ENCODE data around the gene TBX4.

Gene TBX4

GRCh38 chr17:61452301-61453290, at the start of gene TBX4:
TBX4 (plus strand) TSS chr17:61452422; CDS start chr17:61456491, 4,069 bp downstream.
- peaks cover 93% of the 10 kb centered on the region for H3K27me3 Mint-ChIP-seq
- no peak for DNase-seq
- H3K4me1 Mint-ChIP-seq: peaks cover 43% of the 10 kb centered on the region
- ATAC-seq: peak; percentile 4
- no peak within 1 kb of the TSS for H3K27ac Mint-ChIP-seq
- no peaks in the 10 kb centered on the region for H3K9me3 Mint-ChIP-seq
- H3K4me3 Mint-ChIP-seq: peak within 1 kb of the TSS; percentile 54 to 68

DNA sequence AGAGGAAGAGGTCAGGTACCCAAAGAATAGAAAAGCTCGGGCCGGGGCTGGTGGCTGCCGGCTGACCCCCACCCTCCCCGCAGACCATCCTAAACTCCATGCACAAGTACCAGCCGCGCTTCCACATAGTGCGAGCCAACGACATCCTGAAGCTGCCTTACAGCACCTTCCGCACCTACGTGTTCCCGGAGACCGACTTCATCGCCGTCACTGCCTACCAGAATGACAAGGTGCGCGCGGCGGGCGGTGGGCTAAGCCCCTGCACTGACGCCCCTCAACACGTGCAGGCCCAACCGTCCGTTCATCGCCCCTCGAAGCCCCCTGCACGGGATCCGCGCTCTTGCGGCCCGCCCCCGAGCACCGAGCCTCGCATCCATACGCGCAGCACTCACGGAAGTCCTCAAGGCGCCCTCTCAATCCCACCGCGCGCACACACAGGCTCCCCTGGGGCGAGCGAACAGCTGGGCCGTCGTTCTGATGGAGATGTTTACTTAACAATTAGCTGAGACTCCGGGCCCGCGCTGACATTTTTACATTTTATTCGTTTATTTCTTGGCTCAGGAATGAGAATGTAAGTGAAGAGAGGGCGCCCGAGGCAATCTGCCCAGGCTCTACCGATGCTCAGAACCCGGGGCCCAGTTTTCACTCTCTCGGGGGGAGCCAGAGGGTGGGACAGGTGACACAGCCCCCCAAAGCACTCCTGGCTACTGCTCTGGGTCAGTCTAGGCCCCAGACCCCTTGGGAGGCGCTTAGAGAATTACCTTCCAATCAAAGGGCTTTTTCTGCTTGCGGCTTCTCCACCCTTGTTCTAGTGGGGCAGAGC, 49.0 kb upstream of the TBX4 start:
- no peak for ATAC-seq
- Mint-ChIP-seq H3K4me1 (peaks cover 63% of the 10 kb centered on the region), H3K27ac (peak overlapping the region in 1 of 2 donors; percentile 19), H3K27me3 (peaks cover 85% of the 10 kb centered on the region), H3K9me3 (no peaks in the 10 kb centered on the region), H3K4me3 (peak overlapping the region; percentile 70 to 86)
- DNase-seq: no peak

DNA sequence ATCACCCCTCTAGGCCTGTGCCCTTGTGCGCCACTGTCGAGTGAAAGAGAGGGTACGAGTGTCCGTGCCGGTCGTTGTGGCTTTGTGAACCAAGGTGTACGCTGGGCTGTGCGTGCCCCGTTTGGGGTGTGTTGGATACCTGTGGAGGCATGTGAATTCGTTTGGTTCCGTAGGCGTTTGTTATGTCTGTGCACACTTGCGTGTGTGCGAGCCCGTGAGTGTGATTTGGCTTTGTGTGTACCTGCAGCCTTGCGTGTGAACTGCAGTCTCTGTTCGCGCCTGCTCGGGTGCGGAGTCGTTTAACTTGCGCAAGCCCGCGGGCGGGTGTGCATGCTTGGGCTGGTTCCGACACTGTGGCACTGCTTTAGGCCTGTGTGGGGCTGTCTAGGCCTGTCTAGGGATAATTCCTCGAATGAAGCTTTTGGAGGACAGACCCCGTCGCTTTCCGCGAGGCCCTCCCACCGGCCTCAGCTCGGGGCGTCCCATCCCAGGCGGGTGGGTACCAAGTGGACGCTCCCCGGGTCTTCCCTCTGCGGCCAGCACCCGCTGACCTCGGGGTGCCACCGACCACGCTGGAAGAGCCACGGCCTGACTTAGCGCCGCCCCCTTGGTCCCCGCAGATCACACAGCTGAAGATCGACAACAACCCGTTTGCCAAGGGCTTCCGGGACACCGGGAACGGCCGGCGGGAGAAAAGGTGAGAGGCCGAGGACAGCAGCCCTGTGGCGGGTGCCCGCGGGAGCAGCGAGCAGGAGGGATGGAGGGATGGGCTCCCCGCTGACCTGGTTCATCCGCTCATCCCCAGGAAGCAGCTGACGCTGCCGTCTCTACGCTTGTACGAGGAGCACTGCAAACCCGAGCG, 48.2 kb upstream of the TBX4 start:
- H3K4me1 Mint-ChIP-seq: peaks cover 63% of the 10 kb centered on the region
- no peak for DNase-seq
- H3K27me3 Mint-ChIP-seq: peaks cover 85% of the 10 kb centered on the region
- H3K27ac Mint-ChIP-seq: peak overlapping the region in 1 of 2 donors; percentile 12
- no peak for ATAC-seq
- H3K9me3 Mint-ChIP-seq: no peaks in the 10 kb centered on the region
- peak overlapping the region; percentile 70 to 86 for H3K4me3 Mint-ChIP-seq

DNA sequence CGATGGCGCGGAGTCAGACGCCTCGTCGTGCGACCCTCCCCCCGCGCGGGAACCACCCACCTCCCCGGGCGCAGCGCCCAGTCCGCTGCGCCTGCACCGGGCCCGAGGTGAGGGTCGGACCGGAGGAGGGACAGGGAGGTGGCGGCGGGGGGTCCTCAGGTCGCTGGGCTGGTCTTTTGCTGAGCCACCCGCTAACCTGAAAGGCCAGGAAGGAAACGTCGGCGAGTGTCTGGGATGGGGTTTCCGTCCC, 47.6 kb upstream of the TBX4 start:
- Mint-ChIP-seq H3K27me3 (peaks cover 88% of the 10 kb centered on the region), H3K9me3 (no peaks in the 10 kb centered on the region), H3K27ac (no peak overlapping the region), H3K4me3 (peak overlapping the region; percentile 70 to 86), H3K4me1 (peaks cover 63% of the 10 kb centered on the region)
- no peak for ATAC-seq
- no peak for DNase-seq

DNA sequence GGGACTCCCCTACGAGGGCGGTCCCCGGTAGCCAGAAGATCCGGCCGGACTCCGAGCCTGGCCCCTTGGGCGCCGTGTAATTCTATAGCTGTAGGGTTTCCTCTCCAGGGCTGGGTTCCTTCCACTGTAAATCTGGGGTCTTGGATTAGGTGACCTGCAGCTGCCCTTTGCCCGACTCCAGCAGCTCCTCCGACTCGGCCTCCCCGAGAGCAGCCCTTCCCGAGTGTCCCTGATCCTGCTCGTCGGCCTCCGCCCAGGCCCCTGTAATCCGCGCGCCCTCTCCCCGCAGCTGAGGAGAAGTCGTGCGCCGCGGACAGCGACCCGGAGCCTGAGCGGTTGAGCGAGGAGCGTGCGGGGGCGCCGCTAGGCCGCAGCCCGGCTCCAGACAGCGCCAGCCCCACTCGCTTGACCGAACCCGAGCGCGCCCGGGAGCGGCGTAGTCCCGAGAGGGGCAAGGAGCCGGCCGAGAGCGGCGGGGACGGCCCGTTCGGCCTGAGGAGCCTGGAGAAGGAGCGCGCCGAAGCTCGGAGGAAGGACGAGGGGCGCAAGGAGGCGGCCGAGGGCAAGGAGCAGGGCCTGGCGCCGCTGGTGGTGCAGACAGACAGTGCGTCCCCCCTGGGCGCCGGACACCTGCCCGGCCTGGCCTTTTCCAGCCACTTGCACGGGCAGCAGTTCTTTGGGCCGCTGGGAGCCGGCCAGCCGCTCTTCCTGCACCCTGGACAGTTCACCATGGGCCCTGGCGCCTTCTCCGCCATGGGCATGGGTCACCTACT, 47.1 kb upstream of the TBX4 start:
- peaks cover 93% of the 10 kb centered on the region for H3K27me3 Mint-ChIP-seq
- no peaks in the 10 kb centered on the region for H3K9me3 Mint-ChIP-seq
- peaks cover 67% of the 10 kb centered on the region for H3K4me1 Mint-ChIP-seq
- H3K4me3 Mint-ChIP-seq: peak overlapping the region; percentile 64 to 86
- ATAC-seq (no peak), DNase-seq (no peak)
- no peak overlapping the region for H3K27ac Mint-ChIP-seq

GRCh38 chr17:61405686-61406536, 46.3 kb upstream of the TBX4 start:
- Mint-ChIP-seq H3K27ac (no peak overlapping the region), H3K27me3 (peaks cover 95% of the 10 kb centered on the region), H3K4me3 (peak overlapping the region in 1 of 2 donors; percentile 33), H3K9me3 (no peaks in the 10 kb centered on the region), H3K4me1 (peaks cover 70% of the 10 kb centered on the region)
- DNase-seq: no peak
- ATAC-seq: no peak

GRCh38 chr17:61406537-61406845, 45.7 kb upstream of the TBX4 start:
- ATAC-seq (no peak), DNase-seq (no peak)
- Mint-ChIP-seq H3K4me1 (peaks cover 64% of the 10 kb centered on the region), H3K27me3 (peaks cover 95% of the 10 kb centered on the region), H3K4me3 (no peak overlapping the region), H3K9me3 (no peaks in the 10 kb centered on the region), H3K27ac (no peak overlapping the region)

DNA sequence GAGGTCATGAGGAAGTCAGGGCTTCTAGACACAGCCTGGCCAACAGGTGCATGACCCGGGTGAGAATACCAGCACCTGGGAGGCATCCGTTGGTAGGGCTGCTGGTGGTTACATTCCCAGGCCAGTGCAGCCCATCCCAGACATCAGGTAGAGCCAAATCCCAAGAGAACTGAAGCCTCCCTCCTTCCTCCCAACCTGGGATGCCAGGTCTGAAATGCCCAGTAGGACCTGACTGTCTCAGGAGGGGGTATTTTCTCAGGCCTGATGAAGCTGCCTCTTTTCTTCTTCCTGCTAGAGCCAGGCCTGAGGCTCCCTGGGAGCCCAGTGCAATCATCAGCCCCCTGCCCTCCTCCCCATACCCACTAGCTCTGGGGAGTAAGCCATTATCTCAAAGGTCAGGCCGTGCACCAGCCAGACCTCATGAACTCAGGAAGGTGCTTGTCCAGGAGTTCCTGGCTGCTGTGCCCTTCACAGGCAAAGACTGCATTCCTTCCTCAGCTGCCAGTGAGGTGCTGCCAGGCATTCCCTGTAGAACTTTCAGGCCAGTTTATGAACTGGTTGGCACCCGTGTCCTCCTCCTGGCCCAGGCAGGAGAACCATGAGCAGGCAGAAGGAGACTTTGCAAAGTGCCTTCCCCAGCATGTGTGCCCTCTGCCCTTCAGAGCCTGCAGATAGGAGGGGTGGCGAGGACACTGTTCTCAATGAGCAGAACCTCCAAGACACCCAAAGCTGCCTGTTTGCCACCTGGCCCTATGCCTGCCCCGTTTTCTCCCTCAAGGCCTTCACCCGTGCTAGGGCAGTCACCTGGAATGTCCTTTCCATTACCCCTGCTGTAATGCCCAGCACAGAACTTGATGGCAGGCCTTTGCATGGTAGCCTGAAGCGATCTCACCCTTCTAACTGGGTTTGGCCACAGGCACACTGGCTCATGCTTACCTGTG, 45.0 kb upstream of the TBX4 start:
- Mint-ChIP-seq H3K4me3 (no peak overlapping the region), H3K4me1 (peaks cover 58% of the 10 kb centered on the region), H3K27ac (no peak overlapping the region), H3K27me3 (peaks cover 94% of the 10 kb centered on the region), H3K9me3 (no peaks in the 10 kb centered on the region)
- no peak for DNase-seq
- ATAC-seq: no peak

DNA sequence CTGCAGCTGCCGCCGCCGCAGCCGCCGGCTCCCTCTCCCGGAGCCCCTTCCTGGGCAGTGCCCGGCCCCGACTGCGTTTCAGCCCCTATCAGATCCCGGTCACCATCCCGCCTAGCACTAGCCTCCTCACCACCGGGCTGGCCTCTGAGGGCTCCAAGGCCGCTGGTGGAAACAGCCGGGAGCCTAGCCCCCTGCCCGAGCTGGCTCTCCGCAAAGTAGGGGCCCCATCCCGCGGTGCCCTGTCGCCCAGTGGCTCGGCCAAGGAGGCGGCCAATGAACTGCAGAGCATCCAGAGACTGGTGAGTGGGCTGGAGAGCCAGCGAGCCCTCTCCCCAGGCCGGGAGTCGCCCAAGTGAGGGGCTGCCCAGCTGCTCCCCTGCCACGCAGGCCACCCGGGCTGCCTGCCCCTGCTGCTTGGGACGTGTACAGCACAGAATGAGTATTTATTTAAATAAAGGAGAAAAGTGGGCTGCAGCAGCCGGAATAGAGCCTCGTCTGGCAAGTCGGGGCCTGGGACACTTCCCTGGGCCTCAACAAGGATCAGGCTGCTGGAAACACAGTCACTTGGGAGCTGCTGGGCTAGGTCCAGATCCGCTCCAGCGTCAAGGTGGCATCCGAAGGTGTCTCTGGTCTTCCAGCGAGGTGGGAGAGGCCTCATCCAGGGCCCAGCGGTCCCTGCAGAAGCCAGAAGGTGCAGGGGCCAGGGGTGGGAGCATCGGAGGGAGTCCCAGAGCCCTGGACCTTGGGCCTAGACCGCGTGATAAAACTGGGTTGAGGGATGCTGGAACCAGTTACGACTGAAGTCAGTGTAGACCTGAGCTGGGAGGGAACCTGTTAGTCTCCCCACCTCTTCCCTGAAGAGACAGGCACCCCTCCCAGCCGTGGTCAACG, 43.8 kb upstream of the TBX4 start:
- Mint-ChIP-seq H3K4me1 (peaks cover 51% of the 10 kb centered on the region), H3K27me3 (peaks cover 89% of the 10 kb centered on the region)
- no peak for DNase-seq

DNA sequence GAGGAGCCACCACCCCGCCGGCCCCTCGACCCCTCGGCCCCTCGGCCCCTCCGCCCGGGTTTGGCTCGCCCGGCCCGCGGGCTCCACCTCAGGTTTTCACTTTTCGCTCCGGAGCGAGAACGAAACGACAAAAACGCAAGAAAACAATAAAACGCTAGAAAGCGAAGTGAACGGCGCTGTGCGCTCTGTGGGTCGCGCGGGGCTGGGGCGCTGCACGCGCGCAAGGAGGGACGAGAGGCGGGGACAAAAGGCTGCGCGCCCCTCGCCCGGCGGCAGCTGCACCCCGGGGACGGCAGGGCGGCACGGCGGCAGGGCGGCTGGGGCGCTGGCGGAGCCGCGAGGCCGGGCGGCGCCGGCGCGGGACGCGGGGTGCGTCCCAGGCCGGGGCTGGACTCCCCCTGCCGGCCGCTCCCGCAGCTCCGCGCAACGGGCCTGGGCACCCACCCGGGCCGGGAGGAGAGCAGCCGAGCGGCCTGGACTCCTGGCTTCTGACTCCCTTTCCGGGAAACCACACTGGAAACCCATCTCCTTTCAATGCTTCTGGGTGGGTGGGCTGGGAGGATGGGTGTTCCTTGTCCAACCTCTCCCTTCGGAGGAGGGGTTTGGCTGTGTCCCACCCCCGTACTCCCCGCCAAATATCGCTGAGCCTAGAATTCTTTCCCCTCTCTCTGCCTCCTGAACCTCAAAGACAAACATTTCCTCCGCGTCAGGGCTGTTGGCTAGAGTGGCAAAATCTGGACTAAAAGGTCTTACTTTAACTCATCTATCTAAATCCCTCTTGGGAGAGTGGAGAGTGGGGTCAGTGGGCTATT, 42.7 kb upstream of the TBX4 start:
- Mint-ChIP-seq H3K27ac (no peak overlapping the region), H3K9me3 (no peaks in the 10 kb centered on the region), H3K4me3 (peak overlapping the region; percentile 63 to 76), H3K4me1 (peaks cover 40% of the 10 kb centered on the region), H3K27me3 (peaks cover 89% of the 10 kb centered on the region)
- DNase-seq: peak in 1 of 2 donors; percentile 64
- peak; percentile 43 for ATAC-seq

More for the DNA sequence above, 43.8 kb upstream of the TBX4 start:
- Mint-ChIP-seq H3K9me3 (no peaks in the 10 kb centered on the region), H3K4me3 (peak overlapping the region; percentile 71 to 72), H3K27ac (no peak overlapping the region)
- no peak for ATAC-seq

- peak; percentile 62 for ATAC-seq
- peak; percentile 79 to 85 for DNase-seq
- peaks cover 34% of the 10 kb centered on the region for H3K4me1 Mint-ChIP-seq
- H3K27ac Mint-ChIP-seq: no peak overlapping the region
- peaks cover 82% of the 10 kb centered on the region for H3K27me3 Mint-ChIP-seq
- H3K9me3 Mint-ChIP-seq: no peaks in the 10 kb centered on the region
- peak overlapping the region; percentile 63 to 73 for H3K4me3 Mint-ChIP-seq
These were observed 41.8 kb upstream of the TBX4 start for GRCh38 chr17:61410141-61411010.

Data from stimulated activated naive CD8-positive, alpha-beta T cell treated with anti-CD3 and anti-CD28 coated beads, Interleukin-15, amount 100 ng/mL, for 72 hours (primary cell).